CD4-positive, alpha-beta memory T cell (primary cell): ENCODE measurements around the gene RB1. TPM values are rescaled to one million over a fixed set of nuclear protein-coding genes. Genes with fewer than 3 reads are reported as not detected.

Experiments used
- CTCF ChIA-PET: fragments of 350-600 bp; sonication (Branson Sonifier 250); formaldehyde crosslinking; loops from one replicate; lab custom pipeline; 2021; ENCODE audit warnings: inconsistent platforms; ENCODE audit not compliant: partially characterized antibody; lab: Charles Lee
- POLR2A ChIA-PET: fragments of 350-600 bp; sonication (Branson Sonifier 250); formaldehyde crosslinking; loops from one replicate; lab custom pipeline; 2021; ENCODE audit not compliant: partially characterized antibody; lab: Charles Lee
- DNase-seq, 5 donors: peaks; one replicate each; pipeline versions ENCODE4 v3.0.0 to v3.0.0-alpha.2; 2020 to 2022; ENCODE audit warnings: mixed read lengths in 1 of 5
- H3K27ac ChIP-seq: one replicate; pipeline ENCODE4 v1.7.0; 2013; ENCODE audit warnings: low read depth, low read length
- H3K27me3 ChIP-seq: 2 replicates; pipeline ENCODE4 v1.7.0; 2013; ENCODE audit warnings: mild to moderate bottlenecking, low read length, moderate library complexity; ENCODE audit not compliant: insufficient read depth
- H3K36me3 ChIP-seq: 2 replicates; pipeline ENCODE4 v1.7.0; 2013; ENCODE audit warnings: mild to moderate bottlenecking, low read length, moderate library complexity; ENCODE audit not compliant: insufficient read depth
- H3K4me1 ChIP-seq: 2 replicates; pipeline ENCODE4 v1.7.0; 2013; ENCODE audit warnings: mild to moderate bottlenecking, low read length, moderate library complexity; ENCODE audit not compliant: insufficient read depth
- H3K4me3 ChIP-seq, 2 donors: one replicate each; pipeline ENCODE4 v1.7.0; 2013; ENCODE audit warnings: low read length in 2 of 2, mild to moderate bottlenecking in 1 of 2
- H3K9me3 ChIP-seq, 2 donors: one replicate each; pipeline ENCODE4 v1.7.0; 2013; ENCODE audit warnings: low read length in 2 of 2, control low read depth in 1 of 2; ENCODE audit not compliant: control insufficient read depth in 1 of 2
- H3K27ac Mint-ChIP-seq, 7 donors: one replicate each; pipeline ENCODE4 v1.8.0; 2020 to 2021; ENCODE audit warnings: mixed read lengths in 7 of 7, mild to moderate bottlenecking in 6 of 7, inconsistent platforms in 3 of 7, moderate library complexity in 3 of 7
- H3K27me3 Mint-ChIP-seq, 2 donors: one replicate each; pipeline ENCODE4 v1.8.0; 2020 to 2021; ENCODE audit warnings: mixed read lengths in 2 of 2
- H3K36me3 Mint-ChIP-seq, 2 donors: one replicate each; pipeline ENCODE4 v1.8.0; 2020 to 2021; ENCODE audit warnings: mixed read lengths in 2 of 2, inconsistent platforms in 1 of 2, mild to moderate bottlenecking in 1 of 2
- H3K4me1 Mint-ChIP-seq, 4 donors: one replicate each; pipeline ENCODE4 v1.8.0; 2020 to 2021; ENCODE audit warnings: mixed read lengths in 4 of 4, mild to moderate bottlenecking in 1 of 4
- H3K4me3 Mint-ChIP-seq, 8 donors: one replicate each; pipeline ENCODE4 v1.8.0; 2020 to 2021; ENCODE audit warnings: mixed read lengths in 8 of 8, mild to moderate bottlenecking in 7 of 8, moderate library complexity in 6 of 8, inconsistent platforms in 3 of 8
- H3K9me3 Mint-ChIP-seq, 8 donors: one replicate each; pipeline ENCODE4 v1.8.0; 2020 to 2021; ENCODE audit warnings: mixed read lengths in 8 of 8, mild to moderate bottlenecking in 5 of 8, inconsistent platforms in 3 of 8, moderate library complexity in 1 of 8
- intact Hi-C: fragments of 100-400 bp; cut with micrococcal nuclease; formaldehyde crosslinking; loops from one replicate; pipeline ENCODE4 v1.15.1; 2023
- polyA plus RNA-seq, 2 donors: library from polyadenylated mRNA; unstranded; fragments of 300-500 nt; fragmentation: Illumina TruSeq; gene quantifications; one replicate each; pipeline ENCODE4 v1.2.3, GENCODE V29; 2021
- total RNA-seq, 2 experiments: library from RNA; stranded (reverse); gene quantifications; one replicate each; pipeline ENCODE4 v1.2.3, GENCODE V29; 2021

The RB1 gene
- total and polyA plus RNA-seq, 4 experiments from 2014 or later, result 14.9 to 26.0 (median 20.1) TPM

GRCh38 chr13:48268019-48268418 is 35.5 kb upstream of the RB1 start:
- Histone ChIP-seq H3K36me3 (peaks cover 4% of the 10 kb centered on the region), H3K4me3 (no peak overlapping the region), H3K9me3 (no peaks in the 10 kb centered on the region), H3K27ac (no peak overlapping the region), H3K4me1 (peaks cover 27% of the 10 kb centered on the region), H3K27me3 (no peaks in the 10 kb centered on the region)
- ChIA-PET POLR2A (interaction anchor here (1.3 kb wide), 1 partner anchor 148 kb away, joined by 3 read pairs; no protein-coding TSS in a partner anchor), CTCF (interaction anchor here (2.0 kb wide), 1 partner anchor 140 kb away, joined by 4 read pairs; no protein-coding TSS in a partner anchor)
- Mint-ChIP-seq H3K4me3 (no peak overlapping the region), H3K27me3 (no peaks in the 10 kb centered on the region), H3K9me3 (no peaks in the 10 kb centered on the region), H3K36me3 (peaks cover 48 to 52% of the 10 kb centered on the region in 2 donors), H3K4me1 (peaks cover 29 to 48% (median 33%) of the 10 kb centered on the region in 4 donors), H3K27ac (no peak overlapping the region)
- intact Hi-C loops, result loop anchor here (5.0 kb wide), 1 partner anchor 34 kb away; the partner anchor contains the start of gene RB1
- DNase-seq, result no peak

GRCh38 chr13:48273346-48273745 is 30.2 kb upstream of the RB1 start:
- Mint-ChIP-seq H3K4me3 (no peak overlapping the region), H3K4me1 (peaks cover 0 to 9% (median 6%) of the 10 kb centered on the region in 4 donors), H3K36me3 (peaks cover 15 to 18% of the 10 kb centered on the region in 2 donors), H3K27me3 (no peaks in the 10 kb centered on the region), H3K27ac (no peak overlapping the region), H3K9me3 (no peaks in the 10 kb centered on the region)
- intact Hi-C loops, result no loop called here
- Histone ChIP-seq H3K36me3 (no peaks in the 10 kb centered on the region), H3K27me3 (no peaks in the 10 kb centered on the region), H3K9me3 (no peaks in the 10 kb centered on the region), H3K4me3 (no peak overlapping the region), H3K27ac (no peak overlapping the region), H3K4me1 (no peaks in the 10 kb centered on the region)
- ChIA-PET CTCF (interaction anchor here (0.5 kb wide), 1 partner anchor 178 kb away, joined by 3 read pairs; no protein-coding TSS in a partner anchor), POLR2A (interaction anchor here (1.0 kb wide), 1 partner anchor 34 kb away, joined by 3 read pairs; no protein-coding TSS in a partner anchor)
- DNase-seq, result no peak

GRCh38 chr13:48275507-48275906 is 28.0 kb upstream of the RB1 start:
- H3K4me3 Mint-ChIP-seq, result no peak overlapping the region
- no peak for DNase-seq
- peaks cover 0 to 2% of the 10 kb centered on the region in 2 donors for H3K36me3 Mint-ChIP-seq
- H3K4me1 Mint-ChIP-seq, result peaks cover 0 to 5% (median 2%) of the 10 kb centered on the region in 4 donors
- CTCF ChIA-PET, result interaction anchor here (0.7 kb wide), 1 partner anchor 15 kb away, joined by 3 read pairs; no protein-coding TSS in a partner anchor
- H3K27me3 Mint-ChIP-seq, result no peaks in the 10 kb centered on the region
- H3K27ac Mint-ChIP-seq, result peak overlapping the region in 3 of 7 donors; percentile 8 to 50 (median 36)
- Histone ChIP-seq H3K4me1 (no peaks in the 10 kb centered on the region), H3K27me3 (no peaks in the 10 kb centered on the region), H3K27ac (no peak overlapping the region), H3K36me3 (no peaks in the 10 kb centered on the region), H3K9me3 (no peaks in the 10 kb centered on the region), H3K4me3 (no peak overlapping the region)
- H3K9me3 Mint-ChIP-seq, result no peaks in the 10 kb centered on the region
- POLR2A ChIA-PET, result no interaction called here
- intact Hi-C loops, result no loop called here

- intact Hi-C loops, result no loop called here
- no peaks in the 10 kb centered on the region for H3K27me3 ChIP-seq
- no peak overlapping the region for H3K27ac ChIP-seq
- Mint-ChIP-seq H3K27ac (no peak overlapping the region), H3K27me3 (peaks cover 0 to 2% of the 10 kb centered on the region in 2 donors), H3K9me3 (no peaks in the 10 kb centered on the region), H3K36me3 (no peaks in the 10 kb centered on the region), H3K4me3 (no peak overlapping the region), H3K4me1 (peaks cover 0 to 5% (median 2%) of the 10 kb centered on the region in 4 donors)
- no peaks in the 10 kb centered on the region for H3K36me3 ChIP-seq
- H3K9me3 ChIP-seq, result no peaks in the 10 kb centered on the region
- no peak overlapping the region for H3K4me3 ChIP-seq
- DNase-seq, result no peak
- POLR2A ChIA-PET, result interaction anchor here (1.0 kb wide), 1 partner anchor 10 kb away, joined by 3 read pairs; no protein-coding TSS in a partner anchor
- CTCF ChIA-PET, result no interaction called here
- no peaks in the 10 kb centered on the region for H3K4me1 ChIP-seq
Observed at GRCh38 chr13:48278806-48279205, 24.7 kb upstream of the RB1 start.

GRCh38 chr13:48281556-48281955 is 22.0 kb upstream of the RB1 start:
- no peak overlapping the region for H3K4me3 Mint-ChIP-seq
- H3K27me3 ChIP-seq, result no peaks in the 10 kb centered on the region
- CTCF ChIA-PET, result no interaction called here
- H3K4me1 Mint-ChIP-seq, result peaks cover 0 to 1% (median 0%) of the 10 kb centered on the region in 4 donors
- H3K27ac ChIP-seq, result no peak overlapping the region
- POLR2A ChIA-PET, result no interaction called here
- no peak overlapping the region for H3K4me3 ChIP-seq
- H3K9me3 ChIP-seq, result no peaks in the 10 kb centered on the region
- H3K9me3 Mint-ChIP-seq, result no peaks in the 10 kb centered on the region
- no peak overlapping the region for H3K27ac Mint-ChIP-seq
- no peaks in the 10 kb centered on the region for H3K36me3 Mint-ChIP-seq
- peak in 1 of 5 donors; percentile 4 for DNase-seq
- intact Hi-C loops, result no loop called here
- no peaks in the 10 kb centered on the region for H3K36me3 ChIP-seq
- H3K27me3 Mint-ChIP-seq, result peaks cover 0 to 2% of the 10 kb centered on the region in 2 donors
- no peaks in the 10 kb centered on the region for H3K4me1 ChIP-seq

- no peak for DNase-seq
- Histone ChIP-seq H3K27me3 (peaks cover 7% of the 10 kb centered on the region), H3K36me3 (no peaks in the 10 kb centered on the region), H3K4me3 (no peak overlapping the region), H3K27ac (no peak overlapping the region), H3K4me1 (no peaks in the 10 kb centered on the region), H3K9me3 (no peaks in the 10 kb centered on the region)
- intact Hi-C loops, result no loop called here
- no peak overlapping the region for H3K4me3 Mint-ChIP-seq
- peaks cover 1 to 6% of the 10 kb centered on the region in 2 donors for H3K27me3 Mint-ChIP-seq
- H3K9me3 Mint-ChIP-seq, result no peaks in the 10 kb centered on the region
- H3K4me1 Mint-ChIP-seq, result no peaks in the 10 kb centered on the region
- H3K27ac Mint-ChIP-seq, result no peak overlapping the region
- POLR2A ChIA-PET, result interaction anchor here (1.4 kb wide), 1 partner anchor 12 kb away, joined by 5 read pairs; the partner anchor contains the start of gene RB1
- H3K36me3 Mint-ChIP-seq, result no peaks in the 10 kb centered on the region
- CTCF ChIA-PET, result no interaction called here
Observed at GRCh38 chr13:48291730-48292129, 11.8 kb upstream of the RB1 start.

- Mint-ChIP-seq H3K4me1 (peaks cover 0 to 2% (median 0%) of the 10 kb centered on the region in 4 donors), H3K4me3 (no peak overlapping the region), H3K36me3 (no peaks in the 10 kb centered on the region), H3K9me3 (no peaks in the 10 kb centered on the region), H3K27me3 (peaks cover 1 to 6% of the 10 kb centered on the region in 2 donors), H3K27ac (no peak overlapping the region)
- Histone ChIP-seq H3K9me3 (no peaks in the 10 kb centered on the region), H3K4me1 (no peaks in the 10 kb centered on the region), H3K4me3 (no peak overlapping the region), H3K27me3 (peaks cover 7% of the 10 kb centered on the region), H3K36me3 (no peaks in the 10 kb centered on the region), H3K27ac (no peak overlapping the region)
- intact Hi-C loops, result no loop called here
- ChIA-PET CTCF (no interaction called here), POLR2A (interaction anchor here (0.8 kb wide), 1 partner anchor 18 kb away, joined by 4 read pairs; no protein-coding TSS in a partner anchor)
- DNase-seq, result no peak
Observed at GRCh38 chr13:48292650-48293049, 10.9 kb upstream of the RB1 start.
